GM23338 (cell line): ENCODE measurements around the gene KDM4C.

Experiments used
- EZH2 ChIP-seq: fragments of 200-600 bp; sonication (generic); IDR thresholded peaks from one replicate; pipeline ENCODE4 v1.8.0; 2017; ENCODE audit warnings: antibody characterized with exemption, mild to moderate bottlenecking, low read depth; ENCODE audit not compliant: unreplicated experiment
- EZH2phosphoT487 ChIP-seq: fragments of 200-600 bp; sonication (generic); IDR thresholded peaks from one replicate; pipeline ENCODE4 v1.8.1; 2018; ENCODE audit warnings: antibody characterized with exemption; ENCODE audit not compliant: unreplicated experiment
- POLR2AphosphoS5 ChIP-seq: IDR thresholded peaks from 2 replicates; pipeline ENCODE4 v1.6.1; 2016; ENCODE audit warnings: antibody characterized with exemption, low read depth
- ZNF114 ChIP-seq: fragments of 250-450 bp; sonication (Bioruptor Pico); IDR thresholded peaks from 2 replicates; pipeline ENCODE4 v1.5.0; 2020; ENCODE audit warnings: mild to moderate bottlenecking, moderate library complexity
- TF ChIP-seq, protein P1 (sequence below), 2 experiments: fragments of 200-600 bp in 1 of 2; sonication (generic) in 1 of 2; conservative IDR thresholded peaks; 2 replicates each; pipeline versions ENCODE4 v1.5.1 to v1.6.1; 2016 to 2017; ENCODE audit warnings: antibody characterized with exemption in 2 of 2, low read depth in 2 of 2, mild to moderate bottlenecking in 2 of 2, moderate library complexity in 1 of 2
- TF ChIP-seq, protein P2 (sequence below): IDR thresholded peaks from one replicate; pipeline ENCODE4 v1.6.1; 2018; ENCODE audit warnings: antibody characterized with exemption; ENCODE audit not compliant: unreplicated experiment

DNA sequence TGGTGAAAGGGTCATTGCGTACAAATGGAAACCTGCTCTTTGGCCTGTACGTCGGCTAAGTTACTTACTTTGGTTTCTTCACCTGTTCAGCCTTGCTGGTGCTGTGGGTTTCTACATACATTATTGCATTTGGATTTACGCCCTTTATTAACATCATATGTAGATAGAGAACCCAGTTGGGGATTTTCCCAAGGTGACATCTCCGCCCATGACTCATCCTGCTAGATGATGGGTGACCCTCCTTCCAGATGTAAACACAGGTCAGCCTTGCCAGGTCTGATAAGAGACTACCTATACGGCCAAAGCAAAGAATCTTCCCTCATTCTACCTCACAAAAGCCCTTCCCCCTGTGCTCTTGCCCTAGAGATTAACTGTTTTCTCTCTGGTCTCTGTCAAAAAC is 360.9 kb downstream of the KDM4C start:
- TF ChIP-seq, protein P1, sequence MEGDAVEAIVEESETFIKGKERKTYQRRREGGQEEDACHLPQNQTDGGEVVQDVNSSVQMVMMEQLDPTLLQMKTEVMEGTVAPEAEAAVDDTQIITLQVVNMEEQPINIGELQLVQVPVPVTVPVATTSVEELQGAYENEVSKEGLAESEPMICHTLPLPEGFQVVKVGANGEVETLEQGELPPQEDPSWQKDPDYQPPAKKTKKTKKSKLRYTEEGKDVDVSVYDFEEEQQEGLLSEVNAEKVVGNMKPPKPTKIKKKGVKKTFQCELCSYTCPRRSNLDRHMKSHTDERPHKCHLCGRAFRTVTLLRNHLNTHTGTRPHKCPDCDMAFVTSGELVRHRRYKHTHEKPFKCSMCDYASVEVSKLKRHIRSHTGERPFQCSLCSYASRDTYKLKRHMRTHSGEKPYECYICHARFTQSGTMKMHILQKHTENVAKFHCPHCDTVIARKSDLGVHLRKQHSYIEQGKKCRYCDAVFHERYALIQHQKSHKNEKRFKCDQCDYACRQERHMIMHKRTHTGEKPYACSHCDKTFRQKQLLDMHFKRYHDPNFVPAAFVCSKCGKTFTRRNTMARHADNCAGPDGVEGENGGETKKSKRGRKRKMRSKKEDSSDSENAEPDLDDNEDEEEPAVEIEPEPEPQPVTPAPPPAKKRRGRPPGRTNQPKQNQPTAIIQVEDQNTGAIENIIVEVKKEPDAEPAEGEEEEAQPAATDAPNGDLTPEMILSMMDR (conservative IDR thresholded peaks at IDR 0.05; ENCODE audit: low read depth in 2 of 2), result no peak
- TF ChIP-seq EZH2, result no peak
- no peak for TF ChIP-seq POLR2AphosphoS5
- no peak for TF ChIP-seq ZNF114
- no peak for TF ChIP-seq EZH2phosphoT487
- TF ChIP-seq, protein P2, sequence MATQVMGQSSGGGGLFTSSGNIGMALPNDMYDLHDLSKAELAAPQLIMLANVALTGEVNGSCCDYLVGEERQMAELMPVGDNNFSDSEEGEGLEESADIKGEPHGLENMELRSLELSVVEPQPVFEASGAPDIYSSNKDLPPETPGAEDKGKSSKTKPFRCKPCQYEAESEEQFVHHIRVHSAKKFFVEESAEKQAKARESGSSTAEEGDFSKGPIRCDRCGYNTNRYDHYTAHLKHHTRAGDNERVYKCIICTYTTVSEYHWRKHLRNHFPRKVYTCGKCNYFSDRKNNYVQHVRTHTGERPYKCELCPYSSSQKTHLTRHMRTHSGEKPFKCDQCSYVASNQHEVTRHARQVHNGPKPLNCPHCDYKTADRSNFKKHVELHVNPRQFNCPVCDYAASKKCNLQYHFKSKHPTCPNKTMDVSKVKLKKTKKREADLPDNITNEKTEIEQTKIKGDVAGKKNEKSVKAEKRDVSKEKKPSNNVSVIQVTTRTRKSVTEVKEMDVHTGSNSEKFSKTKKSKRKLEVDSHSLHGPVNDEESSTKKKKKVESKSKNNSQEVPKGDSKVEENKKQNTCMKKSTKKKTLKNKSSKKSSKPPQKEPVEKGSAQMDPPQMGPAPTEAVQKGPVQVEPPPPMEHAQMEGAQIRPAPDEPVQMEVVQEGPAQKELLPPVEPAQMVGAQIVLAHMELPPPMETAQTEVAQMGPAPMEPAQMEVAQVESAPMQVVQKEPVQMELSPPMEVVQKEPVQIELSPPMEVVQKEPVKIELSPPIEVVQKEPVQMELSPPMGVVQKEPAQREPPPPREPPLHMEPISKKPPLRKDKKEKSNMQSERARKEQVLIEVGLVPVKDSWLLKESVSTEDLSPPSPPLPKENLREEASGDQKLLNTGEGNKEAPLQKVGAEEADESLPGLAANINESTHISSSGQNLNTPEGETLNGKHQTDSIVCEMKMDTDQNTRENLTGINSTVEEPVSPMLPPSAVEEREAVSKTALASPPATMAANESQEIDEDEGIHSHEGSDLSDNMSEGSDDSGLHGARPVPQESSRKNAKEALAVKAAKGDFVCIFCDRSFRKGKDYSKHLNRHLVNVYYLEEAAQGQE, result no peak
